AG08395 (cell line): Measurements from ENCODE around the gene ALPI.

Source experiments
- DNase-seq: peaks from one replicate; pipeline ENCODE4 v3.0.0; 2012; ENCODE audit warnings: mixed read lengths, low spot score

ALPI gene

DNA sequence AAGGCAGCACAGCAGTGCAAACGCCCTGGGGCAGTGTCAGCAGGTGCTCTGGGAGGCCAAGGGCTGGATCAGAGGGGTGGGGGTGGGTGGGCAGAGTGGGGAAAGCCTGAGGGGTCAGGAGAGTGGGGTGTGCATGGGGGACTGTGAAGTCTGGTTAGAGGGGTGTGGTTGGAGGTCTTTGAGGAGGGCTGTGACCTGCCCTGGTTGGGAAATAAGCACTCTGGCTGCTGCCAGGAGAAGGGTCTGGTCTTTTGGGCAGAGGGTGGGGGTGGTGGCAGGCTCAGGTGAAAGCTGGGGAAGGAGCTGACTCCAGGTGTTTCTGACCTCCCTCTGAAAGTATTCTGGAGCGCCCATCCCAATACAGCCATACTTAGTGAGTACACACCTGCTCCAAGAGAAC is 4.2 kb downstream of the ALPI start:
- no peak for DNase-seq

DNA sequence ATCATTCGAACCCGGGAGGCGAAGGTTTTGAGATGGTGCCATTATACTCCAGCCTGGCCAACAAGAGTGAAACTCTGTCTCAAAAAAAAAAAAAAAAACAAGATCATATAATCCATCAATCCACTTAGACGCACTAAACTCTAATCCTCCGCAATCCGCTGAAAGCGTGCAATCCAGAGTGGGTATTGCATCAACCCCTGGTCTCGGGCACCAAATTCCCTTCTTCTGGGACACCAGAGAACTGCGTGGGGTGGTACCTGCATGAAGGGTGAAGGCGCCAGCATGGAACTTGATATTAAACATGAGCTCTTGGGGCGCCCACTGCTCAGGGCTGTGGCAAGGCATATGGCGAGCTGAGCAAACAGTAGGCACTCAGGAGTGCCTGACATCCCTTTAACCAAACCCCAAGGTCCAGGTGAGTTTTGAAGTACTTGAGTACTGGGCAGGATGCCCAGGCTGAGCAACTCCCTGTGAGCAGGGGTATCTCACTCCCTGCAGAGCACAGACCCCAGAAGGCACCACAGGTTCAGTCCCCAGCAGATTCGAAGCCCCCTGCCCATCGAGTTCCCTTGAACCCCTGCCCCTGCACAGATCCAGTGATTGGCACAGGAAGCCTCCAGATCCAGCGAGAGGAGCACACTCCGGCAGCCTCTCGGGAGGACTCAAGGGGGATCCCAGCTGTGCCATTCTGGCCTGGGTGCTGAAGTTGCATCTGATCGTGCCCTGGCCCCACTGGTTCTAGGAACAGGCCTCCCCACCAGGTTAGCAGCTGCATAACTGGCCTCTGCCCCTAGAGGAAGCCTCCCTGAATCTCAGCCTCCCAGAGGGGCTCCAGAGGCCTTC is 8.0 kb downstream of the ALPI start:
- no peak for DNase-seq

- no peak for DNase-seq
Measured at GRCh38 chr2:232464544-232464885, 8.6 kb downstream of the ALPI start.

DNA sequence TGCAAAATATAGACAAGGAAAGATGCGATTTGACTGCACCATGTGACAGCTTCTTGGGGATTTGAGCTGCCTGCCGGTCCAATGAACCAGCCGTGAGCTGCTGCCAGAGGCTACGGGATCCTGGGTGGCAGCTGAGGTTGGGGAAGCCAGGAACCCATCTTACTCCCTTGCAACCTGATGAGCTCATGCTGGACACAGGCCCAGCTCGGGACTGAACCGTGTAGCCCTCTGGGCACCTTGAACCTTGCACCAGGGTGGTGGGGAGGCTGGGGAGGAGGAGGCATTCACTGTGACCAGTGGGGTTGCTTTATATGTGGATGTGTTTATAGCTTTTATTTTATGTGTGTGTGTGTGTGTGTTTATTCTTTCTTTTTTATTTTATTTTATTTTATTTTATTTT is 9.1 kb downstream of the ALPI start:
- DNase-seq, result no peak

DNA sequence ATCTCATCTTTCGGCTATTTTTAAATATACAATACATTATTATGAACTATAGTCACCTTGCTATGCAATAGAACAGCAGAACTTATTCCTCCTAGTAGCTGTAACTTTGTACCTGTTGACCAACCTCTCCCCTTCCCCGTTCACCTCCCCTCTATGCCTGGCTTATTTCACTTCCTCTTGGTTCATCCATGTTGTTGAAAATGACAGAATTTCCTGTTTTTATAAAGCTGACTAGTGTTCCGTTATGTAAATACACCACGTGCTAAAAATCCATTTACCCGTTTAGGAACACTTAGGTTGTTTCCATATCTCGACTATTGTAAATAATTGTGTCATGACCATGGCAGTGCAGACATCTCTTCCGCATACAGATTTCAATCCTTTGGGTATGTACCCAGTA is 10.3 kb downstream of the ALPI start:
- DNase-seq, result no peak

DNA sequence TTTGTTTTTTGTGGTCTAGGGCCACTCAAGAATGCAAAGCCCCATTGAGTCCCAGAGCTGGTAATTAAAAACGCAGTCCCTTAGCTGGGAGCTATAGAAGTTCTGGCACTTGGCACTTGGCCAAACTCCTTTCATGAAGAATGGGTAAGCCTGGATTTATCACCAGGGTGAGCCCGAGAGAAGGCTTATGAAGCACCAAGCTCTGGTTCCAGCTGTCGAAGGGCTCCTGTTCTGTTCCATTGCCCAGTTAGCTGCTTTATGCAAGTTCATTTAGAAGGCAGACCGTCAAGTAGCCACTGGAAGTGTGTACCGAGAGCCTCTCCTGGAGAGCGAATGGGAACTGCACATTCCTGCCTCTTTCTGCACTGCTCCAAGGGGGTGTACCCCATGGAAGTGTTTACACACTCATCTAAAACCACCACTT is 17.5 kb downstream of the ALPI start:
- DNase-seq, result no peak

GRCh38 chr2:232476045-232476444 is 20.1 kb downstream of the ALPI start:
- DNase-seq, result no peak

DNA sequence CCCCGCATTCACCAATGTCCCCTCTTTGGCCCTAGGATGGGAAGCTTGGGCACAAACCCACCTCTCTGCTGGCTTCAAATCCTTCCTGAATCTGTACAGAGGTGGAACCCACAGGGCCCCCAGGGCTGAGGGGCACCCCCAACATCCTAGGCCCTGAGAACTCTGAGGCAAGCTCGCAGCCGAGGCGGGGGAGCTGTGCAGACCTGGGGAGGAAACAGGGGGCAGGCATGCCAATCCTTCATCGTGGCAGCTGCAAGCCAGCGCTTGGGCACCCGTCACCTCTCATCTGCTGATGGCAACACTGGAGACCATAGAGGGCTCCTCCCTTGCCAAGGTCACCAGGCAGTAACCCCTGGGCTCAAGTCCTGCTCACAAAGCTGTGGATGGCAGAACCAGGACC is 20.8 kb downstream of the ALPI start:
- DNase-seq, result no peak

DNA sequence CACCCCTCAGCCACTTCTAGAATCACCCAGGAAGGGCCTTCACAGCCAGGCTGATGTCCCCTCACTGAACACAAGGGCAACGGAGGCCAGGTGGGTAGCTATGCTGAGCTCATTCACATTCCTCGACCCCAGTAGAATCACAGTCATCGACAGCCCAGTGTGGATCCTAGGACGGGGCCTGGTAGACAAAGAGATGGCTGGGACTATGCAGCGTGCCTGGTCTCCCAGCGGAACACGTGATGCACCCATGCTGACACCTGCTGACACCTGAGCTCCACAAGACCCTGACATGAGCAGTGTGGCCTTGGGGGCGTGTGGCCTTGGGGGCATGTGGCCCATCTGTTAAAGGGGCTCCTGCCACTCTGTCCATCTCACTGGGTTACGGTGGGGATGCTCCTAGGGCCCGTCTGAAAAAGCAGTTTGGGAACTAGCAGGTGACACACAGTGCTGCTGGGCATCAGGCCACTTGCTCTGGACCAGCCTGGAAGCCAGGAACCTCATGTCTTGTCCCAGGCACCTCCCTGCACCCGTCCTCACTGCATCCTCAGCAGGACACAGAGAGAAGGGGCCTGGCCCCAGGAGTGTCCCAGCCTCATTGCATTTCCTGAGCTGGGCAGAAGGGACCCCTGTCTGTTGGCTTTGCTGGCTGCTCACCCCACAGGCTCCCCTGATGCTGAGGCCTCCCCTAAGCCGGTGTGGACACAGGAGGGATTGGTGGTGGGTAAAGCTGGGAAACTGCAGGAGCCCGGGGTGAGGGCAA is 22.0 kb downstream of the ALPI start:
- DNase-seq, result no peak

DNA sequence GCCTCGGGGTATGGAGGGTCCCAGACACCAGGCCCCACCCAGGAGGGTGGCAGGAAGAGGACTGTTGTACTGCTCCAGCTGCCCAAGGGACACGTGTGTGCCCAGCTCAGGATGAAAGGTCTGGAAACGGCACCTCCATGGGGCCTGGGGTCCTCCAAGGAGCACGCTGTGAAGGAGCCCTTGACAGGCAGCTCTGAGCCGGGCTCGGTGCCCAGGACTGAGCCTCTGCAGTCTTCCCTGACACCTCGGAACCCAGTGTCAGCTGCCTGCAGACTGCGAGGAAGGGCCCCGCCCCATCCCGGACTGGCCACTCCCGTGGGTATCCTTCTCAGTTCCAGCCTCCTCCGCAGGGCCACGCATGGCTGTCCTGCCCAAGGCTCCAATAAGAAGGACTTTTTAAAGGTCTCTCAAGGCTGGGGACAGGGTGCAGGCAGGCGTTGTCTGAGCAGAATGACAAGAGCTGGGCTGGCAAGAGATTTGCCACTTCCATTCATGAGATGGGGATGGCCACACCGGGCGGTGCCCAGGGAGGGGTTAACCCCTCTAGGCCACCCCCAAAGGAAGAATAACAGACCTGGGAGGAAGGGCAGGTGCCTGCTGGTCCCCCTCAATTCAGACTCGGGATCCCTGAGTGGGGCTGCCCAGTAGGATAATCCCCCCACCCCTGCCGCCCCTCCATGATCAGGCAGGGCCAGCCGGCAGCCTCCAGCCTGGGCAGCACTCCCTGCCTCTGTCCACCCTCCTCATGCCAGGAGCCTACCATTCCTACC is 22.8 kb downstream of the ALPI start:
- no peak for DNase-seq

DNA sequence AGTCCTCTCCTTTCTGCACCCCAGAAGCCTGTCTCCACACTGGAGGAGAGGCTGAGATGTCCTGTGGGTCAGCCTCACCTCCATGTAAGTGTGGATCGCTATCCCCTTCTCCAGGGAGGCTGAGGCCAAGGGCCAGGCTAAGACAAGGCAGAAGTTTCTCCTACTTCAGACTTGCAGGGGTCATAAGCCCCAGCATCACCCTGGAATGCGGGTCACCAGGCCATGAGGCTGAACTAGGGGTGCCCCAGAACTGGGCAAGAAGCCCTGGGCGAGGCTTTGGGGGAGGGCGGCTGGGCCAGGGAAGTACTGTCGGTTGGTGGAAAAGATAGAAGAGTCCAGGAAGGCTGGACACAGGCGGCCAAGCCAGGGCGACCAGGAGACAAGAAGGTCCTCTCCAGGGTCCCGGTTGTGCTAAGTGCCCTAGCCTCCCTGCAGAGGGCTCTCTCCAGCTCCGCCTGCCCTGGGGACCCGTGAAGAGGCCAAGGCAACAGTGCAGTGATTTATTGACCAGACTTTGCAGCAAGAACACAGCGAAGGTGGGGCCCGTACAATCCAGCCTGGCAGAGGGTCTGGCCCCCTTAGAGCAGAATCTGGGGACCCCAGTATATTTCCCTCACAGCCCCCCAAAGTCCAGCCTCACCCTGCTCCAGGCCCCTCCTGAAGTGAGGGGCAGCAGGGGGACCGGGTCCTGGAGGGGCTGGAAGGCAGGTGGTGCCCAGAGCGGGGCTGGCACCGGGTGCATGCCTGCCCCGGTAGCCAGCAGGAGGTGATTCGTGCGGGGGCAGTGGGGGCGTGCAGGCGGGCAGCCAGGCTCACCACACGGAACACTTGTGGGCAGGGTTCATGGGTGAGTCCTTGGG is 23.6 kb downstream of the ALPI start:
- no peak for DNase-seq

GRCh38 chr2:232480201-232481190 is 24.5 kb downstream of the ALPI start:
- DNase-seq, result no peak

- no peak for DNase-seq
Measured at GRCh38 chr2:232481322-232482140, 25.6 kb downstream of the ALPI start.

DNA sequence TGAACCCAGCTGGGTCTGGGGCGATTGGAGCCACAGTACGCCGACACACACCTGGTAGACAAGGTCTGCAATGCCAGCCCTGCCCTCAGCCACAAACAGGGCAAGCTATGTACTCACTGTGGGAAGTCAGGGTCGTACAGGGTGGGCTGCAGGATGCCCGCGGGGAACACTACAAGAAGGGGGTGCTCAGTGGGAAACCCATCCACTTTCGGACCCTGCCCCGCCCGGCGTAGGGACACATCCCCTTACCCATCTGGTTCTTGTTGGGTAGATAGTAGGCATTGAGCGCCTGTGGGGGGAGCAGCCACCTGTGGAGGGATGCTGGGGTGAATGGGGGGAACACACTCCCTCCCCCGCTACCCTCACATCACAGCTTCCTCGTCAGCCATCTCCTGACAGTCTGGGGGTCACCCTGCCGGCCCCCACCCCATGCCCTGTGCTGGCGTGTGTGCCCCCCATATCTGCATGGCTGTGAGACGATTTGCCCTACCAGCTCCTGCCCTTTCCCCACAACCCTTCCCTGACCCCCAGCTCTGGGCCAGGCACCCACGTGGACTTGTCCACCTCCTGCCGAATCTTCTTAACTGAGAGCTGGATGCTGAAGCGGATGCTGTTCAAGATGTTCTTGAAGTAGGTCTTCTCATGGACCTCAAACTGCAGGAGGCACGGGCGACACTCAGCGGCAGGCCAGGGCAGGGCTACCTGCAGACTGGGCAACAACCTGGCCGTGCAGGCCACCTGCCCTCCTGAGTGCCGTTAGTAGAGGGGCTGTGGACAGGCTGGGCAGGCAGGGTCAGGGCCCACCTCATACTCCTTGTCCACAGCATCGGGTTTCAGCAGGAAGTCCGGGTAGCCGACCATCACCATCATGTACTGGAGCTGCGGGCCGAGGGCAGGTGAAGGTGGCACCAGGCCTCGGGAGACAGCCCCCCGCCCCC is 26.6 kb downstream of the ALPI start:
- DNase-seq, result no peak

DNA sequence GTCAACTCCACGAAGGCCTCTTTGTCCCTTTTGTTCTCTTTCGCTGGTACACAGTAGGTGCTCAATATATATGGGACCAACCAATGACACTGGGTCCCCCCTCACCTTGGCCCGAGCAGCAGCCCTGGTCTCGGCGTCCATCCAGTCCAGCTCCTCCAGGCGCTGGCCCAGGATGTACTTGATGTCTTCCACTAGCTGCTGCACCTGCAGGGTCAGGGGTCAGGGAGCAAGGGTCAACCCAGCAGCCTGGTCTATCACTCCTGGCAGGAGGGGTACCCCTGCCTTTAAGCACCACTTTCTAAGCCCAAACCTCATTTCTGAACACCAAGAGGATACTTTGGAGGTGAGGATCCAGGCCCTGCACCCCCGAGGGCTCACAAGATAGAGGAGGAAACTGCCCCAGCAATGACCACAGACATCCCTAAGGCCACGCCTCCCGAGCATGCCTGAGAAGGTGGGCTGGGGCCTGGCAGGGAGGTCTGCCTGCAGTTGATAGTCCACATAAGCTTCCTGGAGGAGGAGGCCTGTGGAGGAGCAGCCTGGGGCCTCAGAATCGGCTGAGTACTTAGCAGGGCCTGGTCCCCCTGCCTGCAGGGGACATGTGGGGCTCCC is 27.5 kb downstream of the ALPI start:
- DNase-seq, result no peak

GRCh38 chr2:232483923-232484627 is 28.1 kb downstream of the ALPI start:
- DNase-seq, result no peak

GRCh38 chr2:232484628-232485347 is 28.8 kb downstream of the ALPI start:
- no peak for DNase-seq
